ENCODE data around the gene URI1. TPM values are rescaled to one million over a fixed set of nuclear protein-coding genes. Genes with fewer than 3 reads are reported as not detected.
A peak's percentile ranks its signal among the peaks of the same experiment; 100 is the strongest.

The URI1 gene
- total RNA-seq, 1 experiment from 2014 or later = 71.0 TPM

DNA sequence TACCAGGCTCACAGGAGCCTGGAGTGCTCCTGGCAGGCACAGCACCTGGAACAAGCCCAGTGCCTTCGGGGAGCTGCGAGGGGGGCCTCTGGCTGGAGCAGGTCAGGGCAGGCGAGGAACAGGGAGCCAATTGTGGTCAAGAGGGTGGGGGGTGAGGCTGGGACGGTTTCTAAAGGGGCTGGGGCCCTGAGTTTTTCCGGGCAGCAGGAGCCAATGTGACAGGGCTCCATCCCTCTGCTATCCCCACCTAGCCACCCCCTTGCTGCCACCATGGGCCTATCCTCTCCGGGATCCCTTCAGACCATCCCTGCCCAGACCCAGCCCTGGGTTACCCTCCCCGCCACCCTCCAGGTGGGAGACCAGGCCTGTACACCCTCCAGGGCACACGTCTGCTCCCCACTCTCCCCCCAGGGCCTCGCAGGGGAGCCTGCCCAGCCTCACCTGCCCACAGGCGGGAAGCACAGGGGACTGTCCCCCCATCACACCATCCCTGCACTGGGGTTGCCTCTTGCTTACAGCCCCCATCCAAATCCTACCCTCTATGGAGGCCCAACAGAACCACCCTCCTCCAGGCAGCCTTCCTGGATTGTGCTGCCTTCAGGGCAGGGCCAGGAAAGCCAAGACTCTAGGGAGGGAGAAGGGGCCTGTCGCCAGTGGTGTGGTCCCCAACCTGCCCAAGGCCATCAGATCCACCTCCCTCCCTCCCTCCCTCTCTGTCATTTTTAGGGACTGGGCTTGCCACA, 121.0 kb downstream of the URI1 start:
- in situ Hi-C loops (cut with HindIII; ENCODE audit: low pct_unique_long_range_greater_than_20kb, low sequenced_read_pairs) = no loop called here

DNA sequence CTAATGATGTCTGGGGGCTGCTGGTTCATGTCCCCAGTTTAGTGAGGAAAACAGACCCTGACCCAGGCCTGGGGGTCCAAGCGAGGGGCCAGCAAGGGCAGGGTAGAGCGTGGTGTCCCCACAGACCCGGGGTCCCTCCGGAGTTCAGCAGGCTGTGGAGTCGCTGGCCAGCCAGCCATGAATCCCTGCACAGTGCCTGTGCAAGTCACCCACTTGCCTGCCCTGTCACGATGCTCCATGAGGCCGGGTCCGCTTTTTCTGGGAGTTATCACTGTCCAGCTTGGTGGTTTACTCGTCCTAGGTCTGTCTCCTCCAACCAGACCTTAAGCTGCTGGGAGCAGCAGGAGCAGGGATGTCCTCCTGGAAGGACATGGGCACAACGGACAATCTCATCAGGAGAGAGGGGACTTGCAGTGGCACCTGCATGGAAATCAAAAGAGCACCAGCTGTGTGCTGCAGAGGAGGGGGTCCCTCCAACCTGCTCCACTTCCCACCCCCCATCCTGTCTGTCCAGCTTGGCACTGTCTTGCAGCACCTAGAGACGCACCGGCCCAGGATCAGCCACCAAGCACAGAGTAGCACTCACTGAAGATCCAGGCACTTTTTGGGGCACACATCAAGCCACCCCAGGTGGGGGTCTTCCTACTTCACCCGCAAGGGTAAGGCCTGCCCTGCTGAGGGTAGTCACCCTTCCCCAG, 121.8 kb downstream of the URI1 start:
- ATAC-seq (peak; percentile 28; the same call in 1 of the 2 replicates), DNase-seq (ENCODE audit: low read depth, low spot score) (no peak)
- ChIA-PET POLR2A (no interaction called here), CTCF (no interaction called here)
- Histone ChIP-seq H3K4me3 (ENCODE audit: low read depth in 2 of 2, low read length in 2 of 2) (no peak overlapping the region), H3K9me3 (ENCODE audit: control insufficient read depth, insufficient read depth, low read depth, low read length) (no peaks in the 10 kb centered on the region), H3K27ac (ENCODE audit: low read length) (no peak overlapping the region), H3K36me3 (ENCODE audit: control insufficient read depth, insufficient read depth, low read length) (no peaks in the 10 kb centered on the region), H3K4me1 (ENCODE audit: control insufficient read depth, insufficient read depth, low read length) (no peaks in the 10 kb centered on the region), H3K27me3 (ENCODE audit: control insufficient read depth, insufficient read depth, low read length) (no peaks in the 10 kb centered on the region)
- no TSS peak for BruUV-seq (replicated peaks)
- in situ Hi-C loops (cut with HindIII; ENCODE audit: low pct_unique_long_range_greater_than_20kb, low sequenced_read_pairs) = no loop called here
- intact Hi-C loops (cut with micrococcal nuclease; ENCODE audit: unreplicated experiment) = no loop called here
- TF ChIP-seq TCF7L2 (IDR thresholded peaks at IDR 0.05; ENCODE audit: low read depth, low read length) = no peak
- TF ChIP-seq POLR2AphosphoS5 (IDR thresholded peaks at IDR 0.05; ENCODE audit: low read depth, low read length) = no peak
- TF ChIP-seq, protein P1, sequence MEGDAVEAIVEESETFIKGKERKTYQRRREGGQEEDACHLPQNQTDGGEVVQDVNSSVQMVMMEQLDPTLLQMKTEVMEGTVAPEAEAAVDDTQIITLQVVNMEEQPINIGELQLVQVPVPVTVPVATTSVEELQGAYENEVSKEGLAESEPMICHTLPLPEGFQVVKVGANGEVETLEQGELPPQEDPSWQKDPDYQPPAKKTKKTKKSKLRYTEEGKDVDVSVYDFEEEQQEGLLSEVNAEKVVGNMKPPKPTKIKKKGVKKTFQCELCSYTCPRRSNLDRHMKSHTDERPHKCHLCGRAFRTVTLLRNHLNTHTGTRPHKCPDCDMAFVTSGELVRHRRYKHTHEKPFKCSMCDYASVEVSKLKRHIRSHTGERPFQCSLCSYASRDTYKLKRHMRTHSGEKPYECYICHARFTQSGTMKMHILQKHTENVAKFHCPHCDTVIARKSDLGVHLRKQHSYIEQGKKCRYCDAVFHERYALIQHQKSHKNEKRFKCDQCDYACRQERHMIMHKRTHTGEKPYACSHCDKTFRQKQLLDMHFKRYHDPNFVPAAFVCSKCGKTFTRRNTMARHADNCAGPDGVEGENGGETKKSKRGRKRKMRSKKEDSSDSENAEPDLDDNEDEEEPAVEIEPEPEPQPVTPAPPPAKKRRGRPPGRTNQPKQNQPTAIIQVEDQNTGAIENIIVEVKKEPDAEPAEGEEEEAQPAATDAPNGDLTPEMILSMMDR (IDR thresholded peaks at IDR 0.05) = no peak
- no peak for TF ChIP-seq SIN3A (IDR thresholded peaks at IDR 0.05; ENCODE audit: borderline replicate concordance, insufficient read depth, low read depth, low read length)
- TF ChIP-seq, protein P2, sequence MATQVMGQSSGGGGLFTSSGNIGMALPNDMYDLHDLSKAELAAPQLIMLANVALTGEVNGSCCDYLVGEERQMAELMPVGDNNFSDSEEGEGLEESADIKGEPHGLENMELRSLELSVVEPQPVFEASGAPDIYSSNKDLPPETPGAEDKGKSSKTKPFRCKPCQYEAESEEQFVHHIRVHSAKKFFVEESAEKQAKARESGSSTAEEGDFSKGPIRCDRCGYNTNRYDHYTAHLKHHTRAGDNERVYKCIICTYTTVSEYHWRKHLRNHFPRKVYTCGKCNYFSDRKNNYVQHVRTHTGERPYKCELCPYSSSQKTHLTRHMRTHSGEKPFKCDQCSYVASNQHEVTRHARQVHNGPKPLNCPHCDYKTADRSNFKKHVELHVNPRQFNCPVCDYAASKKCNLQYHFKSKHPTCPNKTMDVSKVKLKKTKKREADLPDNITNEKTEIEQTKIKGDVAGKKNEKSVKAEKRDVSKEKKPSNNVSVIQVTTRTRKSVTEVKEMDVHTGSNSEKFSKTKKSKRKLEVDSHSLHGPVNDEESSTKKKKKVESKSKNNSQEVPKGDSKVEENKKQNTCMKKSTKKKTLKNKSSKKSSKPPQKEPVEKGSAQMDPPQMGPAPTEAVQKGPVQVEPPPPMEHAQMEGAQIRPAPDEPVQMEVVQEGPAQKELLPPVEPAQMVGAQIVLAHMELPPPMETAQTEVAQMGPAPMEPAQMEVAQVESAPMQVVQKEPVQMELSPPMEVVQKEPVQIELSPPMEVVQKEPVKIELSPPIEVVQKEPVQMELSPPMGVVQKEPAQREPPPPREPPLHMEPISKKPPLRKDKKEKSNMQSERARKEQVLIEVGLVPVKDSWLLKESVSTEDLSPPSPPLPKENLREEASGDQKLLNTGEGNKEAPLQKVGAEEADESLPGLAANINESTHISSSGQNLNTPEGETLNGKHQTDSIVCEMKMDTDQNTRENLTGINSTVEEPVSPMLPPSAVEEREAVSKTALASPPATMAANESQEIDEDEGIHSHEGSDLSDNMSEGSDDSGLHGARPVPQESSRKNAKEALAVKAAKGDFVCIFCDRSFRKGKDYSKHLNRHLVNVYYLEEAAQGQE (IDR thresholded peaks at IDR 0.05; ENCODE audit: insufficient read depth in 1 of 2, low read depth in 2 of 2, low read length in 1 of 2) = no peak

More for the DNA sequence above, 121.0 kb downstream of the URI1 start:
- no peaks in the 10 kb centered on the region for H3K27me3 ChIP-seq (ENCODE audit: control insufficient read depth, insufficient read depth, low read length)
- intact Hi-C loops (cut with micrococcal nuclease; ENCODE audit: unreplicated experiment) = no loop called here
- CTCF ChIA-PET = no interaction called here
- H3K4me3 ChIP-seq (ENCODE audit: low read depth in 2 of 2, low read length in 2 of 2) = no peak overlapping the region
- DNase-seq (ENCODE audit: low read depth, low spot score) (no peak), ATAC-seq (no peak)
- H3K9me3 ChIP-seq (ENCODE audit: control insufficient read depth, insufficient read depth, low read depth, low read length) = no peaks in the 10 kb centered on the region
- BruUV-seq (replicated peaks) = no TSS peak
- H3K4me1 ChIP-seq (ENCODE audit: control insufficient read depth, insufficient read depth, low read length) = no peaks in the 10 kb centered on the region
- no peaks in the 10 kb centered on the region for H3K36me3 ChIP-seq (ENCODE audit: control insufficient read depth, insufficient read depth, low read length)
- POLR2A ChIA-PET = no interaction called here
- TF ChIP-seq, protein P2 (IDR thresholded peaks at IDR 0.05; ENCODE audit: insufficient read depth in 1 of 2, low read depth in 2 of 2, low read length in 1 of 2) = no peak
- TF ChIP-seq SIN3A (IDR thresholded peaks at IDR 0.05; ENCODE audit: borderline replicate concordance, insufficient read depth, low read depth, low read length) (no peak), POLR2AphosphoS5 (IDR thresholded peaks at IDR 0.05; ENCODE audit: low read depth, low read length) (no peak), TCF7L2 (IDR thresholded peaks at IDR 0.05; ENCODE audit: low read depth, low read length) (no peak)
- TF ChIP-seq, protein P1 (IDR thresholded peaks at IDR 0.05) = no peak
- no peak overlapping the region for H3K27ac ChIP-seq (ENCODE audit: low read length)
